ENCODE results near the gene RLN3. TPM values are rescaled to one million over a fixed set of nuclear protein-coding genes. Genes with fewer than 3 reads are reported as not detected.

The RLN3 gene
- total RNA-seq, 1 experiment from 2014 or later: not detected

- Histone ChIP-seq H3K27me3 (replicated peaks; ENCODE audit: insufficient read depth, low read depth, low read length, poor library complexity) (no peaks in the 10 kb centered on the region), H3K27ac (ENCODE audit: low read depth, low read length, poor library complexity, severe bottlenecking) (no peak overlapping the region), H3K4me3 (ENCODE audit: low read depth, low read length, poor library complexity, severe bottlenecking) (no peak overlapping the region), H3K9me3 (ENCODE audit: low read depth, low read length, poor library complexity, severe bottlenecking) (no peaks in the 10 kb centered on the region), H3K36me3 (ENCODE audit: insufficient read depth, low read length, poor library complexity, severe bottlenecking) (no peaks in the 10 kb centered on the region), H3K4me1 (ENCODE audit: insufficient read depth, low read length, poor library complexity, severe bottlenecking) (peaks cover 12% of the 10 kb centered on the region)
- CTCF ChIA-PET: no interaction called here
- POLR2A ChIA-PET (ENCODE audit: low non-redundant PET): no interaction called here
- TF ChIP-seq CTCF (conservative IDR thresholded peaks at IDR 0.05; ENCODE audit: low read depth, low read length): no peak
- no peak for TF ChIP-seq EZH2 (IDR thresholded peaks at IDR 0.05; ENCODE audit: borderline replicate concordance, low read depth, low read length, poor library complexity, severe bottlenecking)
- BruUV-seq (replicated peaks): no TSS peak
- intact Hi-C loops (cut with micrococcal nuclease; ENCODE audit: unreplicated experiment): no loop called here
- no peak for DNase-seq (ENCODE audit: low spot score)
Measured at GRCh38 chr19:14054099-14054498, 26.2 kb downstream of the RLN3 start.

GRCh38 chr19:14054721-14055120, 26.8 kb downstream of the RLN3 start:
- no TSS peak for BruUV-seq (replicated peaks)
- H3K4me3 ChIP-seq (ENCODE audit: low read depth, low read length, poor library complexity, severe bottlenecking): no peak overlapping the region
- DNase-seq (ENCODE audit: low spot score): no peak
- no peaks in the 10 kb centered on the region for H3K27me3 ChIP-seq (replicated peaks; ENCODE audit: insufficient read depth, low read depth, low read length, poor library complexity)
- H3K36me3 ChIP-seq (ENCODE audit: insufficient read depth, low read length, poor library complexity, severe bottlenecking): no peaks in the 10 kb centered on the region
- intact Hi-C loops (cut with micrococcal nuclease; ENCODE audit: unreplicated experiment): no loop called here
- peaks cover 12% of the 10 kb centered on the region for H3K4me1 ChIP-seq (ENCODE audit: insufficient read depth, low read length, poor library complexity, severe bottlenecking)
- no peak overlapping the region for H3K27ac ChIP-seq (ENCODE audit: low read depth, low read length, poor library complexity, severe bottlenecking)
- no peak for TF ChIP-seq CTCF (conservative IDR thresholded peaks at IDR 0.05; ENCODE audit: low read depth, low read length)
- TF ChIP-seq EZH2 (IDR thresholded peaks at IDR 0.05; ENCODE audit: borderline replicate concordance, low read depth, low read length, poor library complexity, severe bottlenecking): no peak
- H3K9me3 ChIP-seq (ENCODE audit: low read depth, low read length, poor library complexity, severe bottlenecking): no peaks in the 10 kb centered on the region
- ChIA-PET POLR2A (ENCODE audit: low non-redundant PET) (no interaction called here), CTCF (no interaction called here)

DNA sequence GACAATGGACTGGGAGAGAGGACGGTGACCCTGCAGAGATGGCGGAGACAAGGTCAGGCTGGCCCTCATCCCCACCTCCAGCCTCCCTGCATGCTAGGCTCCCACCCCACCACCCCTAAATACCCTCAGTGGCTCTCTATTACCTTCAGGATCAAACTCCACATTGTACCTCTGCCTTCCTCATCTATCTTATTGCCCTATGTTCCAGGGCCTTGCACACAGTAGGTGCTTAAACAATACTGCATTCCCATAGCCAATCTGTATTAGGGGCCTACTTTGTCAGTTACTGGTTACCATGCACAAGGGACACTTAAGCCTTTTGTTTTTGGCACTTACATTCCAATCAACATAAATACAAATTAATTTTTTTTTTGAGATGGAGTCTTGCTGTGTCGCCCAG, 27.4 kb downstream of the RLN3 start:
- POLR2A ChIA-PET (ENCODE audit: low non-redundant PET): no interaction called here

More for the DNA sequence above, 27.4 kb downstream of the RLN3 start:
- no peak overlapping the region for H3K4me3 ChIP-seq (ENCODE audit: low read depth, low read length, poor library complexity, severe bottlenecking)
- no peak for DNase-seq (ENCODE audit: low spot score)
- no peaks in the 10 kb centered on the region for H3K9me3 ChIP-seq (ENCODE audit: low read depth, low read length, poor library complexity, severe bottlenecking)
- TF ChIP-seq CTCF (conservative IDR thresholded peaks at IDR 0.05; ENCODE audit: low read depth, low read length) (no peak), EZH2 (IDR thresholded peaks at IDR 0.05; ENCODE audit: borderline replicate concordance, low read depth, low read length, poor library complexity, severe bottlenecking) (no peak)
- CTCF ChIA-PET: no interaction called here
- no peak overlapping the region for H3K27ac ChIP-seq (ENCODE audit: low read depth, low read length, poor library complexity, severe bottlenecking)
- peaks cover 12% of the 10 kb centered on the region for H3K4me1 ChIP-seq (ENCODE audit: insufficient read depth, low read length, poor library complexity, severe bottlenecking)
- no peaks in the 10 kb centered on the region for H3K36me3 ChIP-seq (ENCODE audit: insufficient read depth, low read length, poor library complexity, severe bottlenecking)
- no TSS peak for BruUV-seq (replicated peaks)
- intact Hi-C loops (cut with micrococcal nuclease; ENCODE audit: unreplicated experiment): no loop called here
- no peaks in the 10 kb centered on the region for H3K27me3 ChIP-seq (replicated peaks; ENCODE audit: insufficient read depth, low read depth, low read length, poor library complexity)

Data from A673 (cell line).